Gastrocnemius medialis (tissue), 4 donors: ENCODE data around the gene B3GALT5. TPM values are rescaled to one million over a fixed set of nuclear protein-coding genes. Genes with fewer than 3 reads are reported as not detected.
"Not testable (repeated sequence)": the region's sequence is repeated elsewhere in the genome, so short reads cannot be mapped to it uniquely, and the experiment has no call there.

Source experiments
- ATAC-seq, 2 donors: fragments of 150-250 bp; one replicate each; pipeline ENCODE4 v1.9.1; 2016
- DNase-seq, 2 donors: peaks; one replicate each; pipeline ENCODE4 v3.0.0-alpha.2; 2019
- H3K27ac ChIP-seq, 4 donors: fragments of 200-600 bp; sonication (generic); 1 replicate in 1 of 4; 2 replicates in 3 of 4; pipeline ENCODE4 v1.5.1; 2016 to 2018; ENCODE audit warnings: mild to moderate bottlenecking in 2 of 4, moderate library complexity in 1 of 4
- H3K27me3 ChIP-seq, 3 donors: fragments of 200-600 bp; sonication (generic) in 2 of 3; 1 replicate in 1 of 3; 2 replicates in 2 of 3; pipeline versions ENCODE4 v1.5.1 to v1.6.0; 2016 to 2019; ENCODE audit warnings: mild to moderate bottlenecking in 1 of 3, moderate library complexity in 1 of 3
- H3K36me3 ChIP-seq, 2 donors: fragments of 200-600 bp; sonication (generic) in 1 of 2; one replicate each; pipeline ENCODE4 v1.5.1; 2017 to 2018
- H3K4me1 ChIP-seq, 2 donors: fragments of 200-600 bp; sonication (generic) in 1 of 2; one replicate each; pipeline ENCODE4 v1.5.1; 2016 to 2017; ENCODE audit warnings: mild to moderate bottlenecking in 2 of 2
- H3K4me3 ChIP-seq, 4 donors: fragments of 200-600 bp; sonication (generic) in 3 of 4; 1 replicate in 1 of 4; 2 replicates in 3 of 4; pipeline ENCODE4 v1.5.1; 2016 to 2019; ENCODE audit warnings: mild to moderate bottlenecking in 2 of 4
- H3K9me3 ChIP-seq, 3 donors: fragments of 200-600 bp; sonication (generic) in 2 of 3; 1 replicate in 1 of 3; 2 replicates in 2 of 3; pipeline ENCODE4 v1.5.1; 2016 to 2019
- POLR2A ChIP-seq, 2 donors: fragments of 450-650 bp; IDR thresholded peaks; one replicate each; pipeline ENCODE4 v1.6.1; 2017; ENCODE audit warnings: antibody characterized with exemption in 2 of 2, mild to moderate bottlenecking in 2 of 2, moderate library complexity in 2 of 2
- in situ Hi-C, 4 donors: fragments of 200-750 bp; cut with MboI; loops; one replicate each; pipeline versions ENCODE4 v1.15.0 to v1.8.0; 2017; ENCODE audit warnings: low sequenced_read_pairs in 4 of 4
- intact Hi-C: fragments of 100-400 bp; cut with DNase I; formaldehyde crosslinking; loops from one replicate; pipeline ENCODE4 v1.15.1; 2023; ENCODE audit warnings: low total_unique reads
- total RNA-seq, 4 donors: library from RNA; depleted of rRNA; stranded (reverse); fragments of >200 nt; gene quantifications; one replicate each; pipeline versions ENCODE4 v1.1.0 to v1.2.3, GENCODE V29; 2016
- TF ChIP-seq, protein P1 (sequence below), 5 experiments: fragments of 450-650 bp in 3 of 5; fragments of 200-600 bp in 2 of 5; sonication (generic) in 2 of 5; IDR thresholded peaks in 4 of 5; conservative IDR thresholded peaks in 1 of 5; 1 replicate in 4 of 5; 2 replicates in 1 of 5; pipeline ENCODE4 v1.5.1; 2016 to 2019; ENCODE audit warnings: antibody characterized with exemption in 5 of 5, mild to moderate bottlenecking in 3 of 5, moderate library complexity in 3 of 5

B3GALT5 gene
- total RNA-seq, 4 donors from 2014 or later: 0.02 to 1.3 TPM; not detected in 2

DNA sequence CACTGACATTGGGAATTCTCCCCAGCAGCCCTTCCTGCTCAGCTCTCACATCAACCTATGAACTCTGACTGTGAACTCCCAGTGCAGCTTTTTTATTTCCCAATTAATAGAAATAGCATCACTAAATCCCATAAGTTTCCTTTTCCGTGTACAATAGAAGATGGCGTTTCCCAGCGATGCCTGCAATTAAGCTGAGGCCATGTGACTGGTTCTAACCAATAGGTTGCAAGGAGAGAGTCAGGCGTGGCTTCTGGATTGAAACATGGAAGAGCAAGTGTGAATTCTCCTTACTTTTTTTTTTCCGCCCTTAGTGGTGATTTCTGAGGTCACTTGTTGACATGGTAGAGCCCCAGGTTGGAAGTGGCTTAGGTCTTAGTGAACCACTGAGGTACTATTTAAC, 73.3 kb downstream of the B3GALT5 start:
- TF ChIP-seq, protein P1, sequence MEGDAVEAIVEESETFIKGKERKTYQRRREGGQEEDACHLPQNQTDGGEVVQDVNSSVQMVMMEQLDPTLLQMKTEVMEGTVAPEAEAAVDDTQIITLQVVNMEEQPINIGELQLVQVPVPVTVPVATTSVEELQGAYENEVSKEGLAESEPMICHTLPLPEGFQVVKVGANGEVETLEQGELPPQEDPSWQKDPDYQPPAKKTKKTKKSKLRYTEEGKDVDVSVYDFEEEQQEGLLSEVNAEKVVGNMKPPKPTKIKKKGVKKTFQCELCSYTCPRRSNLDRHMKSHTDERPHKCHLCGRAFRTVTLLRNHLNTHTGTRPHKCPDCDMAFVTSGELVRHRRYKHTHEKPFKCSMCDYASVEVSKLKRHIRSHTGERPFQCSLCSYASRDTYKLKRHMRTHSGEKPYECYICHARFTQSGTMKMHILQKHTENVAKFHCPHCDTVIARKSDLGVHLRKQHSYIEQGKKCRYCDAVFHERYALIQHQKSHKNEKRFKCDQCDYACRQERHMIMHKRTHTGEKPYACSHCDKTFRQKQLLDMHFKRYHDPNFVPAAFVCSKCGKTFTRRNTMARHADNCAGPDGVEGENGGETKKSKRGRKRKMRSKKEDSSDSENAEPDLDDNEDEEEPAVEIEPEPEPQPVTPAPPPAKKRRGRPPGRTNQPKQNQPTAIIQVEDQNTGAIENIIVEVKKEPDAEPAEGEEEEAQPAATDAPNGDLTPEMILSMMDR (IDR thresholded peaks at IDR 0.05 in 4 of 5, conservative IDR thresholded peaks at IDR 0.05 in 1 of 5): no peak
- no peak for TF ChIP-seq POLR2A (IDR thresholded peaks at IDR 0.05)
- ATAC-seq (no peak), DNase-seq (no peak)
- Histone ChIP-seq H3K36me3 (no peaks in the 10 kb centered on the region), H3K4me1 (no peaks in the 10 kb centered on the region), H3K27me3 (no peaks in the 10 kb centered on the region), H3K9me3 (no peaks in the 10 kb centered on the region), H3K27ac (no peak overlapping the region), H3K4me3 (no peak overlapping the region)
- intact Hi-C loops: no loop called here
- in situ Hi-C loops: no loop called here

DNA sequence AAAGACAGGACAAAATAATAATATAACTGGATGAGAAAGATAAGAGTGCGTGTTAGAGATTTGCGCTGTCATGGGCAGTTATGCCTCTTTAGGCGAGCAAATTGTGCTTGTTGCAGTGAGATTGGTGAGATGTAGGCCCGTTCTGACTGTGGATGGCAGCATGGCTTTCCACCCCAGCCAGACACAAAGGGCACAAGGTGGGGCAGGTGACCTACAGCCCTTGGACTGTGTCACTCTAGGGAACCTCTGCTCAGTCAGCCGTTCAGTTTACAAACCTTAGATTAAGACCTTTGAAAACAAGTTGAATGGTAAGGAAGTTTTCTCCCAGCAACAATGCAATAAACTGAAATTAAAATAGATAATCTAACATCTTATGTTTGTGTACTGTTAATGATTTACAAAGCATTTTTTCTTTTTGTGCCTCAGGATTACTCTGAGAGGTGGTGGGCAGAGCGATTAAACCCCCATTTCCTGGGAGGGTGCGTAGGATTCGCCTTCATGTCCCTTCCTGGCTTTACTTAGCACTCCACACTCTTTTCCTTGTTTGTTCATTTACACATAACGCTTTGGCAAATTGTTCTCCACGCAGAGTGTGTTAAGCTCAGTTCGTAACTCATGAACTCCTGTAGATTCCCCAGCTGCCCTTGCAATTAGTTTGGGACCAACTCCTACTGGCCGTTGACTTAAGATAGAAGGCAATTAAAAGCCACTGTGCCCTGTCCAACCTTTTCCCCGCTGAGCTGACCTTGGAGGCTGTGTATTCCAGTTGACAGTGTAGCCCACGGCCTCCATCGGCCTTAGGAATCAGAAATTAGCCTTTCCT, 74.1 kb downstream of the B3GALT5 start:
- in situ Hi-C loops: no loop called here
- intact Hi-C loops: no loop called here
- TF ChIP-seq, protein P1 (IDR thresholded peaks at IDR 0.05 in 4 of 5, conservative IDR thresholded peaks at IDR 0.05 in 1 of 5): no peak
- TF ChIP-seq POLR2A (IDR thresholded peaks at IDR 0.05): no peak
- DNase-seq (no peak), ATAC-seq (no peak)
- H3K36me3 ChIP-seq: no peaks in the 10 kb centered on the region
- no peak overlapping the region for H3K4me3 ChIP-seq
- no peaks in the 10 kb centered on the region for H3K4me1 ChIP-seq
- no peak overlapping the region for H3K27ac ChIP-seq
- no peaks in the 10 kb centered on the region for H3K9me3 ChIP-seq
- H3K27me3 ChIP-seq: no peaks in the 10 kb centered on the region

DNA sequence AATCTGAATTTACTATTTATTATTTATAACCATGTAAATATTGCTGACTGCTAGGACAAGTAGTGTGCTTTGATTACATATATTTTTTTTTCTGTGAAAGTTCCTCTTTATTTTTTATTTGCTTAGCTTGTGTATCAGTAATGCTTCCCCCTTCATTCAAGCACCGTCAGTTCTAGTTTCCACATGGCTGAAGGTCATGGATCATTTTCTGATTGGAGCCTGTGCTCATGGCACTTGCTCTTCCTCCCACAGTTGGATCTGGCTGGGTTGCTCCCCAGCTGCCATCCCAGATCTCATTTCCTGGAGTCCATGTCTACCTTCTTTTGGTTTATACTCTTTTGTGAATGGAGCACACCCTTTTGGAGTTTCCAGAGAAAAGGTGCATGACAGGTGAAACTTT, 75.3 kb downstream of the B3GALT5 start:
- H3K36me3 ChIP-seq: no peaks in the 10 kb centered on the region
- no peaks in the 10 kb centered on the region for H3K4me1 ChIP-seq
- ATAC-seq (no peak), DNase-seq (no peak)
- no peak overlapping the region for H3K4me3 ChIP-seq
- intact Hi-C loops (no loop called here), in situ Hi-C loops (no loop called here)
- H3K9me3 ChIP-seq: no peaks in the 10 kb centered on the region
- no peak for TF ChIP-seq POLR2A (IDR thresholded peaks at IDR 0.05)
- no peaks in the 10 kb centered on the region for H3K27me3 ChIP-seq
- no peak overlapping the region for H3K27ac ChIP-seq

DNA sequence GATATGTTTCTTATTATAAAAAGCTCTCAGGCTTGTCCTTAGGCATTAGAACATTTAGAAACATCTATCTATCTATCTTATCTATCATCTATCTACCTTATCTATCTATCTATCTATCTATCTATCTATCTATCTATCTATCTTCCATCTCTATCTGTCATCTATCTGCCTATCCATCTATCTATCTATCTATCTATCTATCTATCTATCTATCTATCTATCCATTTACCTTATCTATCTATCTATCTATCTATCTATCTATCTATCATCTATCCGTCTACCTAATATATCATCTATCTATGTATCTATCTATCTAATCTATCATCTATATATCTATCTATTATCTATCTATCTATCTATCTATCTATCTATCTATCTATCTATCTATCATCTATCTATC, 77.1 kb downstream of the B3GALT5 start:
- intact Hi-C loops, DNase-seq, H3K36me3 ChIP-seq, H3K4me1 ChIP-seq, H3K27me3 ChIP-seq, in situ Hi-C loops, H3K9me3 ChIP-seq, H3K4me3 ChIP-seq, H3K27ac ChIP-seq, ATAC-seq: not testable (repeated sequence)

DNA sequence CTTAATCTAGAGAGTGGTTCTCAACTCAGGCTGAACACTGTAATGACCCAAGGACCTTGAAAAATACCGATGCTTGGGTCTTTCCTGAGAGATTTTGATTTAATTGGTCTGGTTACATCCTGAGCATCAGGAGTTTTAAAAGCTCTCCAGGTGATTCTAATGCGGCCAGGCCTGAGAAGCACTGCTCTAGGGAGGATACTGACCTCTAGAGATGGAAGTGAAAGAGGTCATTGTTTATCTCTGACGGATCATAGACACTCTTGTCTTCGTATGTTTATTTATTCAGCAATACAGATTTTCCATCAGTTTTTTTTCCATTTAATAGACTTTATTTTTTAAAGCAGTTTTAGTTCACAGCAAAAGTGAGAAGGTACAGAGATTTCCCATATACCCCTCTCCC, 77.7 kb downstream of the B3GALT5 start:
- Histone ChIP-seq H3K27me3 (no peaks in the 10 kb centered on the region), H3K9me3 (no peaks in the 10 kb centered on the region), H3K36me3 (no peaks in the 10 kb centered on the region), H3K4me3 (no peak overlapping the region), H3K4me1 (no peaks in the 10 kb centered on the region), H3K27ac (no peak overlapping the region)
- in situ Hi-C loops: no loop called here
- ATAC-seq: no peak
- DNase-seq: no peak
- TF ChIP-seq, protein P1 (IDR thresholded peaks at IDR 0.05 in 4 of 5, conservative IDR thresholded peaks at IDR 0.05 in 1 of 5): no peak
- TF ChIP-seq POLR2A (IDR thresholded peaks at IDR 0.05): no peak
- intact Hi-C loops: no loop called here

DNA sequence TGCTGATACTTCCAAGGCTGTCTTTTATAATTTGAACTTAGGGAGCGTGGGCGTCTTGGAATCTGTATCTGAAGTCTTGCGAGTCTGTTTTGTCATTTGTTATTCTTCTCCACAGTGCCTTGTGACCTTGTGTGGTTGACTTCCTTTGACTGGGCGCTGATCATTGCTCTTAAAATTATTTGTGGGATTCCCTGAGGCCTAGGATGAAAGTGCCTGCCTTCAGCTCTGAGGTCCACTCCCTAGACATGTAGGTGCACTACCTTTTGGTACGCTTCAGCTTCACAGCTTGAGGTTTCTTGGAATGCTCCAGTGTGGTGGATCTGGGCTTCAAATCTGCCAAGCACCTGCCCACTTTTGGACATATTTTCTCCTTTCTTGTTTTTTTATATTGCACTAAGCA, 82.0 kb downstream of the B3GALT5 start:
- ATAC-seq: no peak
- Histone ChIP-seq H3K27ac (no peak overlapping the region), H3K27me3 (no peaks in the 10 kb centered on the region), H3K9me3 (no peaks in the 10 kb centered on the region), H3K4me1 (no peaks in the 10 kb centered on the region), H3K4me3 (no peak overlapping the region), H3K36me3 (no peaks in the 10 kb centered on the region)
- no peak for DNase-seq
- intact Hi-C loops: no loop called here
- in situ Hi-C loops: no loop called here
- TF ChIP-seq POLR2A (IDR thresholded peaks at IDR 0.05): no peak
- TF ChIP-seq, protein P1 (IDR thresholded peaks at IDR 0.05 in 4 of 5, conservative IDR thresholded peaks at IDR 0.05 in 1 of 5): no peak
